Bronchial epithelial cell (primary cell): Measurements from ENCODE around the gene USE1. TPM values are rescaled to one million over a fixed set of nuclear protein-coding genes. Genes with fewer than 3 reads are reported as not detected.

Experiments
- DNase-seq: peaks from one replicate; pipeline ENCODE4 v3.0.0-alpha.2; 2010; ENCODE audit warnings: low read depth
- FAIRE-seq: peaks from 2 replicates; lab custom pipeline; 2011; peaks lifted over from hg19 to GRCh38; lab: Jason Lieb, UNC
- H3K27me3 ChIP-seq: 2 replicates; pipeline ENCODE4 v1.5.1; 2011; ENCODE audit warnings: low read length; ENCODE audit not compliant: control insufficient read depth, insufficient read depth
- H3K36me3 ChIP-seq: 2 replicates; pipeline ENCODE4 v1.5.1; 2011; ENCODE audit warnings: low read length; ENCODE audit not compliant: control insufficient read depth, insufficient read depth
- H3K4me3 ChIP-seq: 2 replicates; pipeline ENCODE4 v1.5.1; 2011; ENCODE audit warnings: mild to moderate bottlenecking, low read depth, low read length, control low read depth
- CTCF ChIP-seq: IDR thresholded peaks from 2 replicates; pipeline ENCODE4 v1.5.1; 2011; ENCODE audit warnings: mild to moderate bottlenecking, moderate library complexity, low read length, control low read depth, inconsistent platforms; ENCODE audit not compliant: insufficient read depth, severe bottlenecking
- total RNA-seq: library from RNA; depleted of rRNA; stranded (reverse); fragments of >200 nt; gene quantifications from 2 replicates; pipeline ENCODE4 v1.2.1, GENCODE V29; 2014

USE1 gene
- total RNA-seq, 1 donor from 2014 or later = 11.8 TPM

- peak; percentile 56 for DNase-seq
- H3K4me3 ChIP-seq = peak overlapping the region; percentile 51
- peaks cover 23% of the 10 kb centered on the region for H3K36me3 ChIP-seq
- FAIRE-seq = no peak
- TF ChIP-seq CTCF = peak; percentile 66
- no peaks in the 10 kb centered on the region for H3K27me3 ChIP-seq
Observed at GRCh38 chr19:17235300-17235970, 20.3 kb downstream of the USE1 start.

- Histone ChIP-seq H3K27me3 (no peaks in the 10 kb centered on the region), H3K36me3 (peaks cover 23% of the 10 kb centered on the region), H3K4me3 (peak overlapping the region; percentile 51)
- no peak for FAIRE-seq
- no peak for DNase-seq
- no peak for TF ChIP-seq CTCF
Observed at GRCh38 chr19:17235971-17236777, 21.0 kb downstream of the USE1 start.

- H3K36me3 ChIP-seq = peaks cover 20% of the 10 kb centered on the region
- H3K27me3 ChIP-seq = no peaks in the 10 kb centered on the region
- no peak for DNase-seq
- no peak for TF ChIP-seq CTCF
- FAIRE-seq = no peak
- no peak overlapping the region for H3K4me3 ChIP-seq
Observed at GRCh38 chr19:17236811-17237543, 21.8 kb downstream of the USE1 start.

- no peak for FAIRE-seq
- Histone ChIP-seq H3K36me3 (peaks cover 16% of the 10 kb centered on the region), H3K27me3 (no peaks in the 10 kb centered on the region), H3K4me3 (no peak overlapping the region)
- TF ChIP-seq CTCF = no peak
- DNase-seq = no peak
Observed at GRCh38 chr19:17237747-17238706, 22.9 kb downstream of the USE1 start.
